HG03575 (cell line): Measurements from ENCODE around the gene UPB1.

Source experiments
- ATAC-seq: cut with Tn5 transposase; IDR thresholded peaks from one replicate; pipeline ENCODE4 v1.9.1; 2021; ENCODE audit not compliant: unreplicated experiment, insufficient number of reproducible peaks, low FRiP score; ENCODE audit errors: extremely low read depth

UPB1 gene

DNA sequence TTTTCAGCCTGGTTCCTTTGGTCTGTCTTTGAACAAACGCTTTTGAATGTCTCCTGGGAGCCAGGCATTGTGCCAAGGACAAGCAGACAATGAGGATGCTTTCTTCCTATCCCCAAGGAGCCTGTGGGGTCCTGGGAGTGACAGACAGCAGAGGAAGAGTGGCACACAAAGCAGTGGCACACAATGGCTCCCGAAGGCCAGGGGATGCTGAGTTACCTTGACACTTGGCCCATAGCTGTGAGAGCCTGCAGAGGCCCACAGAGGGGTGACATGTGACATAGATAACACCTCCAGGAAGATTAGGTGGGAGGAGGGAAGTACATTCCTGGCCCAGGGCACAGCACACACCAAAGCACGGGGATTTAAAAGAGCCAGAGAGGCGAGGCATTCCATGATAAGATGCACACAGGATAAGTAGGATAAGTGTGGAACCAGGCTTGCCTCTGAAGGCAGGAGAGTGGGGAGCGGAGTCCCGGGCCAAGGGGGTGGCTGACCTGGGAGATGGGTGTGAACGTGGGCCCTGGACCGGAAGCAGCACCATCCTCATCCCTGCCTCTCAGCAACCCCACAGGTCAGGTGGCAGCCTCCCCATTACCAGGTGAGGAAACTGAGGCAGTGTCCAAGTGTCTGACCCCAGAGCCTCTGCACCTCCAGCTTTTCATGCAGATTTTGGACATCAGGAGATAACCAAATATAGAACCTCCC lies 6.3 kb downstream of the UPB1 start:
- ATAC-seq, result no peak

DNA sequence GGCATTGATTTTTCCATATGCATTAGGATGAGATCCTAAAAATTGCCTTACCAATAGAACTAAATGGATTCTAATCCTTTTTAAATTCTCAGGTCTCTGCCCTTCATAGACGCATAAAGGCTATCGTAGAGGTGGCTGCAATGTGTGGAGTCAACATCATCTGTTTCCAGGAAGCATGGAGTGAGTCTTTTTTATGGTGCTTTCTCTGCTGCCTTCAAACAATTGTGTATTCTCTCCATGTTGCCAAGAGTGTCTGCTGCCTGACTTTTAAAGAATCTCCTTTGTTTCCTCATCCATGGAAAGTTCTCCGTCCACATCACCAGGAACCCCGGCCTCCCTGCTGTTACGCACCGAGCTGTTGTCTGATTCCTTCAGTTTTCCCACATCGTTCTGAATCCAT lies 6.9 kb downstream of the UPB1 start:
- no peak for ATAC-seq

DNA sequence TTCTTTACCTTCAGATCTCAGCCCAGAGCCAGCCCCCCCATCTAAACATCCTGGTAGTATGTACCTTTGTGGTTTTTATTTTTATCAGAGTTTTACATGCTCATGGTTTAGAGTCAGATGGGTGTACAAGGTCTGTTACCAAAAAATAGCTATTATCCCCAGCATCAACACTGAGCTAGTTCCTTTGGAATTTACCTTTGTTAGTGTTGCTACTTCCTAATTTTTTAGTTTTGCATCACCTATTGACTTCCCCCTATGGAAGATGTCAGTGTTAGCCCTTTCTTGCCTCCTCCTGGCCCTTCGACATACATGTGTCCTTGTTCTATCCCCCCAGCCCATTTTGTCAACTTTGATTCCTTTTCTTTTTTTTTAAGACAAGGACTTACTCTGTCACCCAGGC lies 7.4 kb downstream of the UPB1 start:
- no peak for ATAC-seq

DNA sequence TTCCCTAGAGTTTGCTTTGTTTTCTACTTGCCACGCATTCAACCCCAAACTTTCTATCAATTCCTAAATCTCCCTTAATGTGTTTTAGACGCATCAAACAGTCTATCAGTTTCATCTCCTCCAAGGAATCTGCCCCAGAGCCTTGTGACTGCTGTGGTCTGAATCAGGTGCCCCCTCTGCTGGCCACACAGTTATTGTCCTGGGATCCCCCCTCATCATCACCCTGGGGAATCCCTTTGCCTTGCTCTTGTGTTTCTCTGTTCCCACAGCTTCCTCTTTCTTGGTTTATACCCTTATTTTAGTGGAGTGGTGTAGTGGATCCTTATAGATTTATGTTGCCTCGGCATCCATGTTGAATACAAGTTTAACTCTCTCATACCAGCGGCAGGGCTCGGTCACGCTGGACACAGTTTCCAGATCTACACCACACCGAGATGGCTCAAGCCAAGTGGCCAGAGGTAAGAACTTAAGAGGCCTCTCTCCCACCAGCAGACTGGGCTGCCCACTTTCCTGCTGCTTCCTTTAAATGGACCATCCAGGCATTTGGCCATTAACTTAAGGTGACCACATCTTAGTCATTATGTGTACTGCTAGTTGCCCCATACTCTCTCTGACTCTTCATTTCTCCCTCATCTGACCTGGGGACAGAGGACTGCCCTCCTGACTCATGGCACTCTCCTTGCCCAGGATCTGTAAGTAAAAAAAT lies 8.2 kb downstream of the UPB1 start:
- no peak for ATAC-seq

- no peak for ATAC-seq
These were observed 8.8 kb downstream of the UPB1 start for GRCh38 chr22:24503843-24504338.

DNA sequence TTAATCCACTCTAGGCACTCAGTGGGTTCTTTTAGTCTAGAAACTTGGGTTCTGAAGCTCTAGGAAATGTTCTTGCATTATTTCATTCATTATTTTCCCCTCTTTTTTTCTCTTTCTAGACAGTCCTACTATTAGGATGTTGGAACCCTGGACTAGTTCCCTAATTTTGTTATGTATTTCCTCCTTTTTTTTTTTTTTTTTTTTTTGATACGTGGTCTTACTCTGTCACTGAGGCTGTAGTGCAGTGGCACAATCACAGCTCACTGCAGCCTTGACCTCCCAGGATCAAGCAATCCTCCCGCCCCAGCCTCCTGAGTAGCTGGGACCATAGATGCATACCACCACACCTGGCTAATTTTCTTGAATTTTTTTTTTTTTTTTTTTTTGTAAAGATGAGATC lies 9.4 kb downstream of the UPB1 start:
- ATAC-seq, result no peak

- ATAC-seq, result no peak
These were observed 10.0 kb downstream of the UPB1 start for GRCh38 chr22:24504956-24505736.

GRCh38 chr22:24506802-24507438 lies 11.8 kb downstream of the UPB1 start:
- ATAC-seq, result no peak

- ATAC-seq, result no peak
These were observed 12.6 kb downstream of the UPB1 start for GRCh38 chr22:24507716-24508115.

DNA sequence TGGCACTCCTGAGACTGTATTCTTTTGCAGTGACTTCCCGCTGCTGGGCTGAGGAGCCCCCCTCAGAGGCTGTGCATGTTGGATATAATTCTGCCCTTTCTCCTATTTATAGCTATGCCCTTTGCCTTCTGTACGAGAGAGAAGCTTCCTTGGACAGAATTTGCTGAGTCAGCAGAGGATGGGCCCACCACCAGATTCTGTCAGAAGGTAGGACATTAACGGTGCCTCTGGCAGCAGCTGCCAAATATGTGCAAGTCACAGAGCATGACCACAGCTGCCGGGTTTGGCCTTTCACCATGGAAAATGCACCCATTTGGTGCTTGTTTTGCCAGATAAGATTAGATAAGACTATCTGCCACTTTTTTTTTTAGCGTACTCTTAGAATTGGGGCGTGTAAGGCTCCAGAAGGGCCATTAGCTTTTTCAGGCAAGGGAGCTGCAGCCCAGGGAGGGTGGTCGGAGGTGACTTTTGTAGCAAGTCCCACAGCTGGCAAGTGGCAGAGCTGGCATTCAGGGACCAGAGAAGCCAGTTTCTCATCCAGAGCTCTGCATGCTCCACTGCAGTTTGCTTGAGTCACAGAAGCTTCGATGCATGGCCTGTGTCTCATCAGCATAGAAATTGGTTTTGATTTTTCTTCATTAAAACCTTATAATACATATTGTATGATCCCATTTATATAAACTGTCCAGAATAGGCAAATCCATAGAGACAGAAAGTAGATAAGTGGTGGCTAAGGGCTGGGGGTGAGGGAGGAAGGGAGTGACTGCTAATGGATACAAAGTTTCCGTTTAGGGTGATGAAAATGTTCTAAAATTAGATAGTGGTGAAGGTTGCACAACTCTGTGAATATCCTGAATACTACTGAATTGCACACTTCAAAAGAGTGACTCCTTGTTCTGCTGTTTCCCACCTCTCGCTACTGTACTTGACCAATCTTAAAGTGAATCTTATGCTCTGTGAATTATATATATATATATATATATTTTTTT lies 15.8 kb downstream of the UPB1 start:
- ATAC-seq, result no peak

DNA sequence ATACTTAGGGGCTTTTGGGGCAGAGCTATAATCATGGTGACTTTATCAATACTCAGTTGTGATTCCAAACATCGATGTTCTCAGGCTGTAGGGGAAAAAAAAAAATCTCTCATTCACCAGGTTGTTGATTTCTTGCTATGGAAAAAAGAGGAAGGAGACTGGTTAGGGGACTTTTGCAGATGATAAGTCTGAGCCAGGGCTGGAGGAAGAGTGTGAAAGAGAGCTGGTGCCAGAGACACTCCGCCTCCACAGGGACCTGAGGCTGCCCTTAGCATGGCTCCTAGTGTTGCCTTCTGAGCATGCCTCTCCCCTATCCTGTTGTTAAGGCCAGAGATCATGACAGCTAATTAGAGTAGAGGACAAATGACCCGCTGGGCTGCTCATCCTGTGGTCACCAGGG lies 16.9 kb downstream of the UPB1 start:
- ATAC-seq, result no peak

DNA sequence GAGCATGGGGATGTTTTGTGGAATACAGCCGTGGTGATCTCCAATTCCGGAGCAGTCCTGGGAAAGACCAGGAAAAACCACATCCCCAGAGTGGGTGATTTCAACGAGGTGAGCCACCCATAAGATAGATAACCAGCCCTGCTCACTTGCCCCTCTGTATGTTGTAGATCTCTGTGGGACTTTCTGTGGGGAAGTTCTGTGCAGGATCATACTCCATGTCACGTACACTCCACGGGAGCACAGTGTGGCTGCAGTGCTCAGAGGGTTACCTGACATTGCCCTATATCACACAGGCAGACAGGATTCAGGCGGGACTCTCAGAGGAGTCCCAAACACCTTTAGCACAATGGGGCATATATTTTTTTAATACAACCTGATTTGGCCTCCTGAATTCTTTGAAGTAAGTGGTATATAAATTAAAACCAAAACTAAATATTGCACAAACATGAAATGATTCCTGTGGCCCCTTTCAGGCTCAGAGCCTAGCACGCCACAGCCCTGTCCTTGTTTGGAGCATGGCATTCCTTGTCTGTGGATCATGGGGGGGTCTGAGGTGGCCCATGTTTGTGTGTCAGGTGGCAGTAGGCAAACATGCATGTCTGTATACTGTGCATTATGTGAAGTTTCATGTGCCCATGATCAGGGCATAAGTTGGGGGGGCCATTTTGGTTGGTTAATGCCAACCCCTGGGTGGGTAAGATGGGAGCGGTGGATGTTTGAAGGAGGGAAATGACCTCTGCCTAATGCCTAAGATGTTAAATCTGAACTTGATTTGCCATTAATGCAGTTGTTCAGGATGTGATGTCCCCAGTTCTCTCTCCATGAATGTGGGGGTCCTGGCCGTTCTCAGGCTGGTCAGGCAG lies 18.5 kb downstream of the UPB1 start:
- ATAC-seq, result no peak

DNA sequence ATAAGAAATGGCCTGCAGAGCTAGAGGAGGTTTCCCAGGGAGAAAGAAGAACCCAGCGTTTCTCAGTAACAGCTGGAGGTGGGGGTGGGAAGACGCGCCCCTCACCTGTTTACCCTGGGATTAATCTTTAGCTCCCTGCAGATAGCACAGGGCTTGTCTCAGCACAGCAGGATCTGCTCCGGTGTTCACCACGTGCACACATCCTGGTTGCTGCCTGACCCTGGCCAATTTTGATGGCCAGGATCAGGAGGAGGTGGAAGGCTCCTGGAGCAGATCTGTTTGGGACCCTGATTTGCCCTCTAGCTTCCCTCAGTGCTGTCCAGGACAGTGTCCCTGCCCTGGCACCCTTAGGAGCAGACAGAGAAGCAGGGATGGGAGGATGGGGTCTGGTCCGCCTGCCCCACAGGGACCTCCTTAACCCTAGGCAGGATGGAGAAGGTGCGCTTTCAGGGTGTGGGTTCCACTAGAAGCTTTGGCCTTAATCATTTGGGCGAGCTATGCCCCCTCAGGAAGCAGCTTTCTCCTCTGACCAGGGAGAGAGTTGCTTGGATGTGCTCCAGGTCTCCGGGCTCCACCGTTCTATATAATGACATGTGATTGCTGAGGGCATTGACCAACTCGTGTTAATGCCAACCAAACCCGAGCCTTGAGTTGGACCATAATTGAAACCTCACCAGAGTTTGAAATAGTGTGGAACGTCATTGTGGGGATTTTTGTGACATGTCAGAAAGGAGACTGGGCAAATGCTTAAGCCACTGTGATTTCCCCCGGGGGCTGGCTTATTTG lies 19.3 kb downstream of the UPB1 start:
- ATAC-seq, result no peak

DNA sequence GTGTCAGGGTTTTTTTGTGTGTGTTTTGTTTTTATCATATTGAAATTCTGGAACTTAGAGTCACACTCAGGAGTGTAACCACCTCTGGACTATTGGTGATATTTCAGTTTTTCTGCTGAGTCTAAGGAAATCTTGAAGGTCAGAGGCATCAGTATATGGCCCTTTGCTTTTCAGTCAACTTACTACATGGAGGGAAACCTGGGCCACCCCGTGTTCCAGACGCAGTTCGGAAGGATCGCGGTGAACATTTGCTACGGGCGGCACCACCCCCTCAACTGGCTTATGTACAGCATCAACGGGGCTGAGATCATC lies 19.9 kb downstream of the UPB1 start:
- ATAC-seq, result no peak

- ATAC-seq, result no peak
These were observed 21.2 kb downstream of the UPB1 start for GRCh38 chr22:24516301-24516737.

DNA sequence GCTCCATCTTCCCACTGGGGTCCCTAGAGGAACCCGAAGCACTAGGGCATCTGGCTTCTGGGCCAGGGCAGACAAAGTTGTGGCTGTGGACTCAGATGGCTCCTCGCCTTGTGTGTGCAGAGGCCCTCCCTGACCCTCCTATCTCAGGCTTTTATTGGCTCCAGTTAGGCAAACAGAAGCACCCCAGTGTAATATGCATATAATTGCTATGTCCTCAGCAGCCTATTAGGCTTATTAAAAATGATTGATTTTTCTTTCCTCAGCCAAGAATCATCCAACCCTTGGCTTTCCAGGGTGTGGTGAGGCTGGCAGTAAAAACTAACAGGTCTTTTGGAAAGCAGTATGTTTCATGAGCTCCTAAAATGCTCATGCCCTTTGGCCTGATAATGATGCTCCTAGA lies 22.3 kb downstream of the UPB1 start:
- ATAC-seq, result no peak

DNA sequence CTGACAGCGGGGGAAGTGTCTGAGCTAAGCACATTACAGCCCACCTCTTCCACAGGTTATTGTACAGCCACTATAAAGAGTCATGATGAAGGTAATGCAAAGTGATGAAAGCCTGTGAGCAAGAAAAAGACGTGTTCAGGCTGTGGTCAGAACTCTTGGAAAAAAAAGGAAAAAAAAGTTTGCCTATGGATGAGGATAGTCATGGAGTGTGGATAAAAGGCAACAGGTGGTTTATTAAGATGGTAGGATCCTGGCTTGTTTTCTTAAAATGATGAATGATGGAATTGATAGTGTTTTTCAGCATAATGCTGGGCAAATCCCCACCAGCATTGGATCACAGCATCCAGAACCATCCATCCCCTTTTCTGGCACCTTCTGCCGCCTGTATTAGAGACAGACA lies 23.1 kb downstream of the UPB1 start:
- ATAC-seq, result no peak
